WTC11 (cell line): ENCODE data around the gene ZNF579. TPM values are rescaled to one million over a fixed set of nuclear protein-coding genes. Genes with fewer than 3 reads are reported as not detected.
A peak's percentile ranks its signal among the peaks of the same experiment; 100 is the strongest.

ENCODE experiments used
- ATAC-seq: fragments of 200-7000 bp; cut with Tn5 transposase; 2 replicates; pipeline ENCODE4 v1.10.0; 2021; ENCODE audit warnings: mild to moderate bottlenecking, moderate library complexity
- CTCF ChIA-PET: fragments of 300-600 bp; sonication (Branson Sonifier 250); formaldehyde crosslinking; loops from one replicate; lab custom pipeline; 2021; ENCODE audit warnings: antibody characterized with exemption; lab: Charles Lee
- POLR2A ChIA-PET: fragments of 350-600 bp; sonication (Branson Sonifier 250); formaldehyde crosslinking; loops from one replicate; lab custom pipeline; 2021; ENCODE audit warnings: antibody characterized with exemption; lab: Charles Lee
- DNase-seq: peaks from one replicate; pipeline ENCODE4 v3.0.0; 2021; ENCODE audit warnings: low spot score
- H3K27ac Mint-ChIP-seq: 2 replicates; pipeline ENCODE4 v1.8.0; 2021; ENCODE audit warnings: mixed read lengths
- H3K27me3 Mint-ChIP-seq: 2 replicates; pipeline ENCODE4 v1.8.0; 2021; ENCODE audit warnings: low read depth, mild to moderate bottlenecking, moderate library complexity, mixed read lengths
- H3K36me3 Mint-ChIP-seq: 2 replicates; pipeline ENCODE4 v1.8.0; 2021; ENCODE audit warnings: mixed read lengths
- H3K4me1 Mint-ChIP-seq: 2 replicates; pipeline ENCODE4 v1.8.0; 2022; ENCODE audit warnings: mixed read lengths
- H3K4me3 Mint-ChIP-seq: 2 replicates; pipeline ENCODE4 v1.8.0; 2021; ENCODE audit warnings: mild to moderate bottlenecking, moderate library complexity, mixed read lengths
- H3K9me3 Mint-ChIP-seq: 2 replicates; pipeline ENCODE4 v1.8.0; 2021; ENCODE audit warnings: mixed read lengths
- SP1 ChIP-seq: sonication (generic); formaldehyde crosslinking; conservative IDR thresholded peaks from 2 replicates; pipeline ENCODE4 v1.8.1; 2022; ENCODE audit warnings: missing genetic modification reagents
- total RNA-seq: library from RNA; stranded (reverse); gene quantifications from 3 replicates; pipeline ENCODE4 v1.2.3, GENCODE V29; 2021
- TF ChIP-seq, protein P1 (sequence below): sonication (generic); formaldehyde crosslinking; IDR thresholded peaks from 2 replicates; pipeline ENCODE4 v1.8.0; 2022; ENCODE audit warnings: mild to moderate bottlenecking, missing genetic modification reagents
- TF ChIP-seq, protein P2 (sequence below): sonication (generic); formaldehyde crosslinking; IDR thresholded peaks from 2 replicates; pipeline ENCODE4 v1.8.1; 2023; ENCODE audit warnings: mild to moderate bottlenecking, missing genetic modification reagents

Gene ZNF579
- total RNA-seq, 1 experiment from 2014 or later: 30.0 TPM

DNA sequence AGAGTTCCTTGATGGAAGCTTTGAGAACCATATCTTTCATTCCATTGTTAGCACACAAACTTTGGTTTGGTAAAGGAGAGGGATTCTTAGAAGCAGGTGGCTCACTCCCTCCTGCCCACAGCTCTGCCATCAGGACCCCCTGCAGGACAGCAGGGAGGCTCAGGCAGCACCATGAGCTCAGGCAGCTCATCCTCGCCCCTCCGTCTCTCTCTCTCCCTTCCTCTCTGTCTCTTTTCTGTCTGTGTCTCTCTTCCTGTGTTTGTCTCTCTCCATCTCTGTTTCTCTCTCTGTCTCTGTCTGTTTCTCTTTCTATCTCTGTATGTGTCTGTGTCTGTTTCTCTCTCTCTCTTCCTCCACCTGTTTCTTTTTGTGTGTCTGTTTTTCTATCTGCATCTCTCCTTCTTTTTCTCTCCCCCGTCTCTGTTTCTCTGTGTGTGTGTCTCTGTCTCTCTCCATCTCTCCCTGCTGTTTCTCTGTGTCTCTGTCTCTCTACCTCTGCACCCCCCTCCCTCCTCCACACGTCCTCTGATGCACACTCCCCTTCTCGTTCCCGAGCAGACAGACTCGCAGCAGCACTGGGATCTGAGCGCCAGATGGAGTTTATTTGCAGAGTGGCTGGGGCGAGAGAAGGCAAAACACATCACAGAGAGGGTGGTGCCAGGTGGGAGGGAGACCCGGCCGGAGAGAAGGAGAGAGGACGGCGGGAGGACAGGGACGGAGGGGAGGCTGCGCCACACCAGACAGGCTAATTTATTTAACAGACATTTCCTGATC, 52.4 kb downstream of the ZNF579 start (continued):
- TF ChIP-seq, protein P1, sequence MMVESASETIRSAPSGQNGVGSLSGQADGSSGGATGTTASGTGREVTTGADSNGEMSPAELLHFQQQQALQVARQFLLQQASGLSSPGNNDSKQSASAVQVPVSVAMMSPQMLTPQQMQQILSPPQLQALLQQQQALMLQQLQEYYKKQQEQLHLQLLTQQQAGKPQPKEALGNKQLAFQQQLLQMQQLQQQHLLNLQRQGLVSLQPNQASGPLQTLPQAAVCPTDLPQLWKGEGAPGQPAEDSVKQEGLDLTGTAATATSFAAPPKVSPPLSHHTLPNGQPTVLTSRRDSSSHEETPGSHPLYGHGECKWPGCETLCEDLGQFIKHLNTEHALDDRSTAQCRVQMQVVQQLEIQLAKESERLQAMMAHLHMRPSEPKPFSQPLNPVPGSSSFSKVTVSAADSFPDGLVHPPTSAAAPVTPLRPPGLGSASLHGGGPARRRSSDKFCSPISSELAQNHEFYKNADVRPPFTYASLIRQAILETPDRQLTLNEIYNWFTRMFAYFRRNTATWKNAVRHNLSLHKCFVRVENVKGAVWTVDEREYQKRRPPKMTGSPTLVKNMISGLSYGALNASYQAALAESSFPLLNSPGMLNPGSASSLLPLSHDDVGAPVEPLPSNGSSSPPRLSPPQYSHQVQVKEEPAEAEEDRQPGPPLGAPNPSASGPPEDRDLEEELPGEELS: no peak

DNA sequence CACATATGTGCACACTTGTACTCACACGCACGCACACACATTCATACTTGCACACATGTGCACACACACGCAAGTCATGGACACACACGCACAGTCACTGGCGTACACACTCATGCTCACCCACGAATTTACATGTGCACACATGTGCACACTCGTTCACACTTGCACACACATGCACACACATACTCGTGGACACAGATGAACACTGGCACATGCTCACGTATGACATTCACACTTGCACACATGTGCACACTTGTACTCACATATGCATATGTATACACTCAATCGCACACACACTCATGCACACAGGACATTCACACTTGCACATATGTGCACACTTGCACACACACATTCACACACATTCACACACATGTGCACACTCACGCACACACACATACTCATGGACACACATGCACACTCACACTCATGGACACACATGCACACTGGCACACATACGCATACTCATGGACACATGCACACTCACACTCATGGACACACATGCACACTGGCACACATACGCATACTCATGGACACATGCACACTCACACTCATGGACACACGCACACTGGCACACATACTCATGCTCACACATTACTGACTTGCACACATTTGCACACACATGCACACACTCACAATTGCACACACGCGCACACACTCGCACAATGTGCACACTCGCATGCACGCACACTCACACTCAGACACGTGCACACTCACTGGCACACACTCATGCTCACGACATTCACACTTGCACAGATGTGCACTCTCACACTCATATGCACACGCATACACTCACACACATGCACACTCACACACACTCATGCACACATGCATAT, 53.2 kb downstream of the ZNF579 start:
- DNase-seq (no peak), ATAC-seq (no peak)
- CTCF ChIA-PET: interaction anchor here (0.8 kb wide), 1 partner anchor 365 kb away, joined by 3 read pairs; no protein-coding TSS in a partner anchor
- Mint-ChIP-seq H3K27ac (no peak overlapping the region), H3K9me3 (no peaks in the 10 kb centered on the region), H3K4me3 (no peak overlapping the region), H3K36me3 (no peaks in the 10 kb centered on the region), H3K27me3 (peaks cover 2% of the 10 kb centered on the region; the same call in 1 of the 2 replicates), H3K4me1 (no peaks in the 10 kb centered on the region; the same call in 1 of the 2 replicates)
- TF ChIP-seq, protein P2, sequence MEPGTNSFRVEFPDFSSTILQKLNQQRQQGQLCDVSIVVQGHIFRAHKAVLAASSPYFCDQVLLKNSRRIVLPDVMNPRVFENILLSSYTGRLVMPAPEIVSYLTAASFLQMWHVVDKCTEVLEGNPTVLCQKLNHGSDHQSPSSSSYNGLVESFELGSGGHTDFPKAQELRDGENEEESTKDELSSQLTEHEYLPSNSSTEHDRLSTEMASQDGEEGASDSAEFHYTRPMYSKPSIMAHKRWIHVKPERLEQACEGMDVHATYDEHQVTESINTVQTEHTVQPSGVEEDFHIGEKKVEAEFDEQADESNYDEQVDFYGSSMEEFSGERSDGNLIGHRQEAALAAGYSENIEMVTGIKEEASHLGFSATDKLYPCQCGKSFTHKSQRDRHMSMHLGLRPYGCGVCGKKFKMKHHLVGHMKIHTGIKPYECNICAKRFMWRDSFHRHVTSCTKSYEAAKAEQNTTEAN: peak; percentile 97
- TF ChIP-seq SP1 (CRISPR knock-in tag): no peak
- POLR2A ChIA-PET: interaction anchor here (0.5 kb wide), 1 partner anchor 594 kb away, joined by 3 read pairs; the partner anchor contains the start of gene ZNF787

Other genes starting within 250 kb of the ZNF579 start
- 49.1 to 63.1 TPM (median 52.3 TPM) in 3 replicates for gene KMT5C, start 241.0 kb downstream of the ZNF579 start, total RNA-seq
- 4.1 to 8.0 TPM (median 4.3 TPM) in 3 replicates for gene COX6B2, start 226.1 kb downstream of the ZNF579 start, total RNA-seq
- 0.07 to 0.09 TPM in 2 of 3 replicates, not detected in the other for gene GARIN5B, start 217.6 kb downstream of the ZNF579 start, total RNA-seq
- gene IL11, start 210.4 kb downstream of the ZNF579 start, total RNA-seq: 1.2 to 1.8 TPM (median 1.6 TPM) in 3 replicates
- gene TMEM190, start 204.0 kb downstream of the ZNF579 start, total RNA-seq: 0.33 to 2.6 TPM (median 0.82 TPM) in 3 replicates
- gene TMEM238, start 196.6 kb downstream of the ZNF579 start, total RNA-seq: 5.8 to 8.3 TPM (median 6.5 TPM) in 3 replicates
- 2,505 to 2,895 TPM (median 2,837 TPM) in 3 replicates for gene RPL28, start 194.9 kb downstream of the ZNF579 start, total RNA-seq
- gene UBE2S, start 173.1 kb downstream of the ZNF579 start, total RNA-seq: 442 to 516 TPM (median 467 TPM) in 3 replicates
- gene SHISA7, start 137.5 kb downstream of the ZNF579 start, total RNA-seq: 0.79 to 0.94 TPM (median 0.87 TPM) in 3 replicates
- 96.3 to 96.6 TPM (median 96.4 TPM) in 3 replicates for gene ISOC2, start 119.2 kb downstream of the ZNF579 start, total RNA-seq
- 2.1 to 2.5 TPM (median 2.2 TPM) in 3 replicates for gene C19orf85, start 116.1 kb downstream of the ZNF579 start, total RNA-seq
- gene ZNF628, start 104.2 kb downstream of the ZNF579 start, total RNA-seq: 14.0 to 23.6 TPM (median 17.8 TPM) in 3 replicates
- 71.9 to 87.7 TPM (median 74.8 TPM) in 3 replicates for gene NAT14, start 95.7 kb downstream of the ZNF579 start, total RNA-seq
- gene SSC5D, start 92.4 kb downstream of the ZNF579 start, total RNA-seq: 1.8 to 2.9 TPM (median 2.5 TPM) in 3 replicates
- gene SBK2, start 43.7 kb downstream of the ZNF579 start, total RNA-seq: 5.2 to 6.4 TPM (median 5.8 TPM) in 3 replicates
- gene SBK3, start 35.3 kb downstream of the ZNF579 start, total RNA-seq: 0.90 to 1.3 TPM (median 1.1 TPM) in 3 replicates
- gene FIZ1, start 18.7 kb upstream of the ZNF579 start, total RNA-seq: 20.1 to 22.7 TPM (median 20.6 TPM) in 3 replicates
- 5.5 to 6.3 TPM (median 5.5 TPM) in 3 replicates for gene ZNF524, start 19.4 kb upstream of the ZNF579 start, total RNA-seq
- 18.5 to 21.7 TPM (median 19.0 TPM) in 3 replicates for gene ZNF865, start 24.8 kb upstream of the ZNF579 start, total RNA-seq
- gene ZNF784, start 43.7 kb upstream of the ZNF579 start, total RNA-seq: 9.9 to 12.1 TPM (median 11.4 TPM) in 3 replicates
- gene ZNF580, start 60.2 kb upstream of the ZNF579 start, total RNA-seq: 31.3 to 33.5 TPM (median 32.0 TPM) in 3 replicates
- gene ZNF581, start 62.8 kb upstream of the ZNF579 start, total RNA-seq: 94.6 to 100 TPM (median 99.5 TPM) in 3 replicates
- gene CCDC106, start 67.4 kb upstream of the ZNF579 start, total RNA-seq: 21.1 to 24.8 TPM (median 24.8 TPM) in 3 replicates
- gene U2AF2, start 74.2 kb upstream of the ZNF579 start, total RNA-seq: 249 to 302 TPM (median 249 TPM) in 3 replicates
- gene EPN1, start 94.4 kb upstream of the ZNF579 start, total RNA-seq: 227 to 234 TPM (median 227 TPM) in 3 replicates
- not detected in 3 replicates for gene NLRP9, start 157.6 kb upstream of the ZNF579 start, total RNA-seq
- not detected in 3 replicates for gene RFPL4A, start 178.2 kb upstream of the ZNF579 start, total RNA-seq
- gene RFPL4AL1, start 188.3 kb upstream of the ZNF579 start, total RNA-seq: not detected in 3 replicates